NCI-H748 treated with DMSO at 0.1 percent for 48 hours (cell line): Measurements from ENCODE around the gene SGMS1.

ENCODE experiments used
- DNase-seq: peaks from one replicate; lab custom pipeline; 2025; lab: John Stamatoyannopoulos, UW

The SGMS1 gene

DNA sequence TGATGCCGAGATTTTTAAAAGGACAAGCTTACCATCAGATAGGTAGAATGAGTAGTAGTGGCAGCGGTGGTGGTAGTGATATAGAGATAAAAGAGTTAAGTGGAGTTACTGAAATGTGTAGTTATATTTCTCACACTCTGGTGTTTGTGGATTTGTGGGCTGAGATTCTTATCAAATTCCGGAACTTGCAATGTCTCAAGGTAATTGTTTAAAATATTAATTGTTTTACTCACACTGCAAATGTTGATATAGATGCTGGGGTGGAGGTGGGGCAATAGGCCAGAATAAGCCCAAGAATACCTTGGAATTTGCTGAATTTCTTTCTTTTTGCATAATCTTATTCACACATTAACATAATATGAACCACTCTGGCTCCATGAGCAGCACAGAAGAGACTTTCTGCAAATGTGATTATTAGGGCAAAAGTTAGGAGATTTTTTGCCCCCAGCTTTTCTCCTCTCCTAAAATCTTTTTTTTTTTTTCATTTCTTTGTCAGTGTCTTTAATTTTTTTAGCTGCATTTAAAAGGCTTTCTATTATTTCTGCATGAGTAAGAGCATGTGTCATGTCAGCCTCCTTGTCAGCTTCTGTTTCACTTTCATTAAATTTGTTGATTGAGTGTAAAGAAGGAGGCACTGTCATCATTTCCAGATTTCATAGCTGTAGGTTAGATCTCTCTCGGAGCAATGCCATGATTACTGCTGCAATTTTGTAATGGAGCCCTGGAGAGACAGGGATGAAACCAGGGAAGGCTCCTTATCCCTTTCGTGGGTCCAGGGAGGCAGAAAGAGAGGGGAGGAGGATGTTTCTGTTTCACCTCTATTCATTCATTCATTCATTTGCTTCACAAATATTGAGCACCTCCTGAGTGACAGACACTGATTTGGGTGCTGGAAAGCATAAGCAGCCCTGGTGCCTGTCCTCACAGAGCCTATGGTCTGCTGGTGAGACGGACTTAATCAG, 13.1 kb upstream of the SGMS1 start:
- DNase-seq: no peak

DNA sequence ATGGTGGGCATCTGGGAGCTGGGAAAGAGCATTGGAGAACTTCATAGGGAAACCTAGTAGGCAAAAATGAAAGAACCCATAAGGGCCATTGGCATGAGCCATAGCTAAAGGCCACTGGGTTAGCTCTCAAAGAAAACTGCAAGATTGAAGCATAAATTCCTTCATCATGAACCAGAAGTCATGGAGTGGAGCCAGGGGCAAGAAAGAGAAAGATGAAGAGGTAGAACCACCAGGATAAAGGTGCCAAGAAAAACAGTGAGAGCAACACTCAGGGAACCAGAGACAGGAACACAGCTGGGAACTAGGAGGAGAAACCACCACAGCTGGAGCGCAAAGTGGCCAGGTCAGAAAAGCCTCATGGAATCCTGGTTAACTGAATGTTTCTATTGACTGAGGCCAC, 11.5 kb upstream of the SGMS1 start:
- DNase-seq: no peak

DNA sequence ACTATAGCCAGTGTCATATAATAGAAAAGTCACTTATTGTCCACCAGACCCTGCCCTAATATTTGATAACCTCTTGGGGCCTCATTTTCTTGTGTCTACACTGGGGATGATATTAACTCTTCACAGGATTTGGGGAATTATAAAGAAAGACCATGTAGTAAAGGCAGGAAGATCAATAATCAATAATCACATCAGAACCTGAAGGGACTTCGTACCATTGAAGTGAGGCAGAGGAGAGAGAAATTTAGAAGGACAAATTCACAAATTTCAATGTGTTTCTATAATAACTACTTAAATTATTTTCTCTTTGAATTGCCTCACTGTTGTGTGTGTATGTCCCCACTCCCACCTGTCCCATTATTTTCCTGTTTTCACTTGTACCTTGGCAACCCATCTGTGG, 10.7 kb upstream of the SGMS1 start:
- no peak for DNase-seq

DNA sequence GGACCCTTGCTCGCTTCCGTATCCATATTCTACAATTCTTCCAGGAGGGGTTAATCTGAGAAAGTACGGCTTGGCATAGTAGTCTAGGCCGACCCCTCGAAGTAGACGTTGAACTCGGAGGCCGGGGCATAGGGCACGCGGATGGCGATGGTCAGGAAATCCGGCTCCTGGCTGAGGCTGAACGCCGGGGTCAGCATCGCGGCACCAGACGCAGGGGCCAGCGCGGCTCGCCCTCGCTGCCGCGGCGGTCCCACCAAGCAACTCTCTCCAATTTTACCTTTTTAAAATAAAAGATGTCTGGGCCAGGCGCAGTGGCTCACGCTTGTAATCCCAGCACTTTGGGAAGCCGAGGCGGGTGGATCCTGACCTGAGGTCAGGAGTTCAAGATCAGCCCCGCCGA, 7.3 kb upstream of the SGMS1 start:
- DNase-seq: no peak

DNA sequence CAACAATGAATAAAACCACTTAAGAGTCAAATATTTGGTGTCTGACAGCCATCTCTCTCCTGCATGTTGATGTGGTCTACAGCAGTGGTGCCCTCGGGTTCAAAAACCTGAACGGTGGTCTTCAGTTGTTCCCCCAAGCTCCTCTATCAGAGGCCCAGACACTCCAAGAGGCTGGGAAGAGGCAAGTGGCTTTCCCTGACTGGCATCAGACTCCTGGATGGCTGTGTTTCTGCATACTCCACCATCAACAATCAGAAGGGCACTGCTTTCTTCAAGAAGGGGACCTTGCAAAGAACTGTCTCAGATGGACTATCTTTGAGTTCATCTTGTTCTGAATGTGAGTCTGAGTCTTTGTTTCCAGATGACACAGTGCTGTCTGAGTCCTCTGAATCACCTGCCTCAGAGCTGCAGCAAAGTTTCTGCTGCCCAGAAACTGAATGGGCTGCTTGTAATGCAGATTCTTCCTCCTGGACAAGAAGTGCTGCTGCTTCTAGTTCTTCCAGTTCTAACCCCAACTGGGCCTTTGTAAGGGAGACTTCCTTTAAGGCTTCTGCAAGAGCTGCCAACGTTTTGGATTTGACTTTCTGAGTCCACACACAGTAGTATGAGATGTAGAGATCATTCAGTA, 5.9 kb upstream of the SGMS1 start:
- DNase-seq: no peak

DNA sequence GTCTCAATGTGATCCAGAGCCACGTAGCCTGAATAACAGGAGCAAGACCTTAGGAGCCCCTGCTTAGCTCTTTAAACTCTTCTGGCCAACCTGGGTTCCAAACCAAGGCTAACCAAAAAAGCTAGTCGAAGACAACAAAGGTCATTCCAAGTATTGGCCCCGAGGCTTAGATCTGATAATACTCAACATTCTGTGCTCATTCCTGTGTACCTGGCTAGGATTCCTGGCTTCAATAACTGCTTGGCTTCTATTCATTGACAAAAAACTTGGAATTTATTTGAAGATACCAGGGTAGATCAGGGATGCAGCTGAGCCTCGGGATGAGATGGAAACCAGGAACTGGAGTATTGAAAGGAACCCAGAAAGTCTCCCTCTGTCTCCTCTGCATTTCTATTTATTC, 4.1 kb upstream of the SGMS1 start:
- DNase-seq: no peak

DNA sequence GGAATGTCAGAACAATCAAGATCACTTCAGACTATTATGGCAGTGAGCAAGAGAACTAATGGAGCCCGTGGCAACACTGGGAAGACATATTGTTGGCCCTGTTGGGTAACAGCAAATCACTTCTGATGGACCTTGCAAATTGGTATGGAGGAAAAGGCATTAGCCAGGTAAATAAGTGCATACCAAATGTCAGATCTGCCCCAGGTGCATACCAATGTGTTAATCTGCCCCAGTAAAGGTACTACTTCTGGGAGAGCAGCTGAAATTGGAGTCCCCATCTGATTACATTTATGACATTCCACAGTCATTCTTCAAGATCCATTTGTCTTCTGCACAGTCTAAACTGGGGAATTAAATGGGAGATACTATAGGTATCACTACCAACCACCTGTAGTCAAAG, 3.7 kb upstream of the SGMS1 start:
- no peak for DNase-seq

DNA sequence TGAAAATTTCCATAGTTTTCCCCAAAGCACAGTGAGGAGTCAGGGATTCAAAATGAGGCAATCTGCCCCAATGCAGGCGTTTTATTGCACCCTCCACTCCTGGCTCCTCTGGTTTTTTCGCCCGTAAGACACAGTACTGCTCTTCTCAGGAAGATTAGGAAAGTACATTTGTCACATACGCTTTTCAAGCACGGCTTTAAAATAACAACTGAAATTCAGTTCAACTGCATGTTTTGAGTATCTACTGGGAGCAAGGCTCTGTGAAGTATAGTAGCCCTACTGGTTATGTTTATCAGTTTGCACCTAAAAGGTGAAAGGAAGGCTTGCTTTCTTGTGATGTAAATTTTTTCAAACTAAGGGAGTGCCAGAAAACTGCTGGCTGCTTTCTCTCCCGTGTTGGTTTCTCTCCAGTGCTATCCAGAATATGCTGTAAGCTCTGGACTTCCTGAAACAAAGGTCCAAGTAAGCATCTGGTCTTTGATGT, 1.9 kb upstream of the SGMS1 start:
- no peak for DNase-seq

DNA sequence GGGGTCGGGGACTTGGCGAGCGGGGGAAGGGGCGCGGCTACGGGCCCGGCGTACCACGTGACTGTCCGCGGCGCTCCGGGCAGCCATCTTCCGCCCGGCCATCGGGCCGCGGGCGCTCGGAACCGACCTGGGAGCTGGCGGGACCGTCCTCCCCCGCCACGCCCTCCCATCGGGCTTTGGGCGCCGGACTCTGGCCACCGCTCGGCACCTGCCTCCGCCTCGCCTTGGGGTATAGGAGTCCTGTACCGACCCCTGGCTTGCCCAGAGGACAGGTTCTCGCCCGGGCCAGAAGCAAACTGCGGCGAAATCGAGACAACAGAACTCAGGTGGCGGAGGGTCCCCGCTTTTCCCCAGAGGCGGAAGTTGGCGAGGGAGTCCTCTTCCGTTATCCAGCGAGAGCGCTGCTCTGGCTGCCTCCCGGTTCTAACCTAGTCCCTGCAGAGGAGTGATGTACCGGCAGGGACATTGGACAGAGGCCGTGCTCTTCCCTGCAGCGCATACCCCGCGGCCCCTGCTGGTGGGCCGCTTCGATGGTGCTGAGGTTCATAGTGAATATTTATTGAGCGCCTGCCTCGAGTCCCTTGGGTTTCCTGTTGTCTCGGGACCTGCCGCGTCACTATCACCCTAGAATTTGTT, 1.2 kb upstream of the SGMS1 start:
- DNase-seq: peak; percentile 35

DNA sequence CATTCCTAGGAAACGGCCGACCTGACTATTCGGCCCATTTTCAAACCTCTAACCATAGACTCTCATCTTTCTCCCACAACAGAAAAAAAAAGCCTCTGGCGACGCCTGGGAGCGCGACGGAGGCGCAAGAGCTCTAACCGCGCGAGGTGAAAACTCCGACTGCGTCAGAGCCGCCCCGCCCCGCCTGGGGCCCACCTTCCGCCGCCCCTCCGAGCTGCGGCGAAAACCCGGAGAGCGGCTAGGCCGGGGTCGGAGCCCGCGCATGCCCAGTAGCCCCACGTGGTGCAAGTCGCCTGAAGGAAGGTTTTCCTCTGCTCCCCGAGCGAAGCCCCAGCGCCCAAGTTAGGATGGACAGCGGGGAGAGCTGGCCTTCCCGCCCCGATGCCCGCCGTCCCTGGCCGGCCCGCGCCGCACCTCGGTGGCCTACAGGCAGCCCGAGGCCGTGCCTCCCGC, 683 bp upstream of the SGMS1 start:
- peak; percentile 35 for DNase-seq

DNA sequence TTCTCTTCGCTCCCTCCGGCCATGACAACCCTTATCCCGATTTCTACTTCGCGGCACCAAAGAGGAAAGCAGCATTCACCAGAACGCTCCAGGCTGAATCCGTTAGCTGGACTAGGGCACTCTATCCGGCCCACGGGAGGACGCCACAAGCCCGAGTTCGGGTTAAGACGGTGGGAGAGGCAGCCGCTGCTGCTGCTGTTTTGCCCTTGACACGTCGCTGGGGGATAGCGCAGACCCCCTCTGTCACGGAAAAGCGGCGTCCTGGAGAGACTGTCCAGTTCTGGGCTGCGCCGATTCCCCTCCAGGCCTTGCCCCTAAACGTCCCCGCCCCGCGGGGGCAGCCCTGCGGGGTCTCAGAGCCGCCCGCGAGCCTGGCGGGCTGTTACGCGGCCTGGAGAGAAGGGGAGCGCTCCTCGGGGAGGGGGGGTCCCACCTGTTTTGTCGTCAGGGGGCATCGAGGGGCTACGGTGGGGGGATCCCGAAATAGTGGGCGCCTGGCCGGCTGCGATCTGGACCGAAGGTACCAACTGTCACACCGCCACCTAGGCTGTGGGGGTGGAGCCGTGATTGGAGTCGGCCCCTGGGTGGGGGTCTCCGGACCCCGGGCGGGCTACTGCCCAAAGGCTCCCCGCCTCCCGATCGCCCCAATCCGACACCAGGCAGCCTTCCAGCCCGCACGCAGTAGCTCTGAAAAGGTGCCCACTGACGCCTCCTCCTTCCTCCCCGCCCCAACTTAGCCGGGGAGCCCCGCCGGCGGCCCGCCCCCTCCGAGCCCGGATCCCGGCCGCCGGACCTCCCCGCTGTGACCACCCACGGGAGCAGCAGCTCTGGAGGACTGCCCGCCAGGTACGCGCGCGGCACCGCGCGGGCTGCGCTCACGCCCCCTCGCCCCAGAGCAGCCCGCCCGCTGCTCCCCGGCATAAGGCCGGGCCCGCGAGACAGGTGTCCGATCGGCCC, 772 bp downstream of the SGMS1 start:
- DNase-seq: no peak

DNA sequence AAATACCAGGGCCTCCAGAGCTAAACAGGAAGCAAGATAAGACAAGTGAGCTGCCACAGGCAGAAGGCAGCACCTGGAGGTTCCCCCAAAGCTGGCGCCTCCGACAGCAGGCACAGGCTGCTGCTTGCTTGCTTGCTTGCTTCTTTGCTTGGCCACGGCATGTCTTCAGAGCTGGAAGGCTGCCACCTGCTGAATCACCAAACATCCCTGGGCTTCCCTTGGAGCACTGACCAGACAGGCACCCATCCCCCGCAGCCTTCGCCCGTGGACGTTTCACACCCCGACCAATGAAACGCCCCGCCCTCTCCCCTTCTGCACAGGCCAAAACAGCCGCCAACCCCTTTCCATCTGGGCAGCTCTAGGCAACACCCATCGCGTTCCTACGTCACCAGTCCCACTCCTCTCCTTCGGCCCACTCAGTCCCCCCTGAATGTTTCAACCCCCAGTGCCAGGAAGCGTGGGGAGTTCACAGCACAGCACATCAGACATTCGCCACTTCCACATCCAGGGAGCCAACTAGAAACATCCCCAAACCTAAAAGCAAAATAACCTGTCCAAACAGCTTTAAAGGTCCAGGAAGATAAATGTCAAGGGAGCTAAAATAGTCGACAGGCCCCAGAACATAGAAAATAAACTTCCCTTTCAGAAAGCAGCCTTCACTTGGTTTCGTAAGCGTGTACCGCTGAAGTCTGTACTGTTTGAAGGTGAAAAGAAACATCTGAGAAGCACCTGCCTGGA, 1.6 kb downstream of the SGMS1 start:
- DNase-seq: peak; percentile 4

DNA sequence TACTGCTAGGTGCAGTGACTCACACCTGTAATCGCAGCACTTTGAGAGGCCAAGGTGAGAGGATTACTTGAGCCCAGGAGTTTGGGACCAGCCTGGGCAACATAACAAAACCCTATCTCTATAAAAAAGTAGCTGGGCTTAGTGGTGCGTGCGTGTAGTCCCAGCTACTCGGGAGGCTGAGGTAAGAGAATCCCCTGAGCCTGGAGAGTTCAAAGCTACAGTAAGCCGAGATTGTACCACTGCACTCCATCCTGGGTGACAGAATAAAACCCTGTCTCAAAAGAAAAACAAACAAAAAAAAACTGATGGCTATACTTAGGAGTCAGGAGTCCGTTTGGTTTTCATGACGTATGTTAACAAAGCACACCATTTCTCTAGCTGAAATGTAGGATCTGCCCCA, 2.9 kb downstream of the SGMS1 start:
- DNase-seq: no peak

DNA sequence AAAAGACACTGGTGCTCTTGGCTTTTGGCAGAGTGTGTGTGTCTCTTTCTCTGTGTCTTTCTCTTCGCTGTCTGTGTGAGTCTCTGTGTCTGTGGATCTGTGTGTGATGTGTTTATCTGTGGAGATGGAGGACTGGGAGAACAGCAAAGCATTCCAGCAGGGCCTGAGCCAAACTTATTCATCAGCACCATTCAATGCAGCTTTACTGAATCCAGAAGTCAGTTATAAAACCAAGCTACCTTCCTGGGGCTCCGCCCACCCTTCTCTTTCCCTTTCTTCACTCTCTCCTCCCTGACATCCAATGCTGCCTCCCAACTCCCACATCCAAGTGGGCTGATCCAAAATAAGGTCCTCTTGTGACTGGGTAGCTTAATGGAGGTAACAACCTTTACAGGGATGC, 3.9 kb downstream of the SGMS1 start:
- DNase-seq: no peak

DNA sequence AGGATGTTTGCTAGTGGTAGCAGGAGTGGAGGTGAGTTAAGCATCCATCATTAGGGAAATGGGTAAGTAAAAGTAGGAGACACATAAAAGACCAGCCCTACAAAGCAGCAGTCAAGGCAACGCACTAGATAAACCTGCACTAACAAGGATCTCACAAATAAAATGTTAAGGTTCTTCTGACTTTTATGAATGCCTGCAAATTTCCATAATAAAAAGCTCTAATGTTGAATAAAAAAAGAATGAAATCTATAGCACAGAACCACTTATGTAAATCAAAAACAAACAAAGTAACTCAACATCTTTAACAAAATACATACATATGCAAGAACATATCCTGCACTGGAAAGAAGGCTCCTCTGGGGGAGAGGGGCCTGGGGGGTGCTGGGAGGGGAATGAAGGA, 4.6 kb downstream of the SGMS1 start:
- no peak for DNase-seq

DNA sequence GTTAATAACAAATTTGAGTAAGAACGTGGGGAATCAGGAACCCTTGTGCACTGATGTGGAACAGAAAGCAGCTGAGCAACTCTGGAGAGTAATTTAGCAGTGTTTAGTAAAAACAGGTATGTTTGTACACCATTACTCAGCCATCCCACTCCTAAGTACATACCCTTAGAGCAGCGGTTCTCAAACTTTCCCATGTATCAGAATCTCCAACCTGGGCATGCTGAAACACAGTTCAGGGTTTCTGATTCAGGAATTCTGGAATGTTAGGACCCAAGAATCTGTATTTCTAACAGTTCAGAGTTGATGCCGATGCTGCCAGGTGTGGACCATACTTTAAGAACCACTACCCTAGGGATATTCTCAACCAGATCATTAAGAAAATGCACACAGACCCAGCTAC, 5.1 kb downstream of the SGMS1 start:
- no peak for DNase-seq

DNA sequence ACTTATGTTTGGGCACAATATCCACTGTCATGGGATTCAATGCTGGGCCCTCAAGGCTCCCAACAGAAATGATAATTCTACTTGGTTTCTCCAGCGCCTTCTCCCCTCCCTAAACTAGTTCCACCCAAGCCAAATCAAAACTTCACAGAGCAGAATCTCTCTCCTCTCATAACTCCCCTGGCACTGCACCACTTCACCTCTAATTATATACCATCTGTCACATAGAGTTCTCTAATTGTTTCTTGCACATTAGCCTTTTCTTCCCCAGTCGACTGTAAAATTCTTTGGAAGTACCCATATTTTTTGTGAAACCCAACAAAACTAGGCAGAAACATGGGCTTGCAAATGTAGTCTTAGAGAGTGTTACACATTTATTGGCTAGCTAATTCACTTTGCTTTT, 8.1 kb downstream of the SGMS1 start:
- DNase-seq: no peak

DNA sequence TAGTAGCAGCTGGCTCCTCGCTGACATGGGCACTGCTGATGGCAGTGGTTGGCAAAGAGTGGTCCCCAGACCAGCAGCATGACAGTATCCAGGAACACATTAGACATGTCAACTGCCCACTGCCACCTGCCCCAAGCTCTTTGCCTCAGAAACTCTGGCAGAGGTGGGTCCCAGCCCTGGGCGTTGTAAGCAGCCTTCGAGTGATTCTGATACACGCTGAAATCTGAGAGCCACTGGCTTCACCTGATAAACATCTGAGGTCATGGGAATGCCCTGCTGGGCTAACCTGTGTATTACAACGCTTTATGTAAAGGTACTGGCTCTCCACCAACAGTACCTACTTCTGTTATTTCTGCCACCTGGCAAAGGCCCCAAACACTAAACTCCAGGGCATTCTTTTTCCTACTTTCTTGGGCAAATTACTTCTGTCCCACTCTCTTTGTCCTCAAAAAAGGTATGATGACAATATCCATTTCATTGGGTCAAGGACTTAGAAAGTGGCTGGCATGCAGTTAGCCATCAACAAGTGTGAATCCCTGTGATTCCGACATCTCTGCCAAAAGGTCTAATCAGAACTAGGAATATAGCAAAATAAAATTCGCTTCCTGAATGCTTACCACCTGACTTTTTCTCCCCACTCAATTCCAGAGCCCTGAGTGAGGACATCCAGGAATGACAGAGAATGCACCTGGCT, 9.2 kb downstream of the SGMS1 start:
- DNase-seq: peak; percentile 8

DNA sequence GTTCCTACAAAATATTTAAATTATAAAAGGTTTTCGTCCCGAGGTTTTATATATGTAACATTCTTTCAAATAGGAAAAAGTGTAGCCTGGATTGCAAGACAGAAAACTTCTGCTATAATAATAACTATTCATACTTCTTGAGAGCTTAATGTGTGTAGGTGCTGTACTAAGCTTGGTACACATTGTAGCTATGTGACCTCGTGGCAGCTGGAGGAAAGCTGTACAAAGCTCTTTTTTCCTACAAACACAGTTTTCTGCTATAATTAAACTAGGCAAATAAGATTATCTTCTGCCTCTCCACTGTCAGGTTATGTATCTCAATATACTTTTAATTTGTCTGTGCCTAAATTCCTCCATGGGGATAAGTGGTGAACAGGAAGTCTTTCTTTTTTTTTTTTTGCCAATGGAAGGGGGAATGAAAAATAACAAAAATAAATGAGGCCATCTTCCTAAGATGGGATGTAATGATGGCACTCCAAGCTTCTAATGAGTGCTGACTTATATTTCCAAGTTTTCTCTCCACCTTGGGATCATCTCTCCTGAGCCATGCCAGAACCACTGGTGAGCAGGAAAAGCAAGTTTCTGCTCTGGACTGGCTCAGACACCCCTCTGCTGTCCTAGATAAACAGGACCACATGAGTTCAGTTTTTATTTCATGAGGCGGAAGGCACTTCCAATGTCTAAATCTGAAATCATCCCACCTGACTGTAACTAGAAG, 9.9 kb downstream of the SGMS1 start:
- DNase-seq: no peak

DNA sequence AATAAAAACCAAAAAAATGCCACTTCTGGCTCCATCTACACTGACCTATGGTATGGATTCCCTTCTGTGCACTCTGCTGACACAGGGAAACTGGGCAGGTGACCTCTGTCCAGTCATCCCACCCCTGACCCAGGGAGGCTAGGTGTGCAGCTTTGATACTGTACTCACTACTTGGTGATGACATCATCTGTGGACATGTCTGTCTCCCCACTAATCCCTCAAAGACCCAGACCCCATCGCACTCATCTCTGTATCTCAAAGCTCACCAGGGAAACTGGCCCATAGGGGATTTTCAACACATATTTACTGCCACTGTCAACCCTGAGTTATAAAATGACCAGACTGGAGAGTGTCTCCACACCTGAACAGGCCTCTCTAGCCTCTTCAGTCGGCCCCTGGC, 10.6 kb downstream of the SGMS1 start:
- no peak for DNase-seq
